ENCODE measurements around the gene SLC34A3. TPM values are rescaled to one million over a fixed set of nuclear protein-coding genes. Genes with fewer than 3 reads are reported as not detected.

Gene SLC34A3
- total RNA-seq, 1 donor from 2014 or later: not detected

Other genes with a start within 250 kb of the SLC34A3 start
- gene LCNL1, start 247.9 kb upstream of the SLC34A3 start, total RNA-seq: 1.4 and 2.2 TPM in 2 replicates
- gene PAXX, start 238.5 kb upstream of the SLC34A3 start, total RNA-seq: 36.9 and 65.2 TPM in 2 replicates
- gene CLIC3, start 234.3 kb upstream of the SLC34A3 start, total RNA-seq: 11.9 and 74.5 TPM in 2 replicates
- 14.5 and 18.3 TPM in 2 replicates for gene ABCA2, start 202.7 kb upstream of the SLC34A3 start, total RNA-seq
- not detected in 2 replicates for gene FUT7, start 198.8 kb upstream of the SLC34A3 start, total RNA-seq
- 54.4 and 67.6 TPM in 2 replicates for gene NPDC1, start 184.7 kb upstream of the SLC34A3 start, total RNA-seq
- gene ENTPD2, start 176.8 kb upstream of the SLC34A3 start, total RNA-seq: 0.09 and 0.12 TPM in 2 replicates
- gene SAPCD2, start 160.3 kb upstream of the SLC34A3 start, total RNA-seq: 0.34 and 0.70 TPM in 2 replicates
- 12.0 and 13.6 TPM in 2 replicates for gene UAP1L1, start 153.4 kb upstream of the SLC34A3 start, total RNA-seq
- 61.3 and 66.3 TPM in 2 replicates for gene MAN1B1, start 143.9 kb upstream of the SLC34A3 start, total RNA-seq
- gene DPP7, start 116.2 kb upstream of the SLC34A3 start, total RNA-seq: 106 and 123 TPM in 2 replicates
- not detected in 2 replicates for gene GRIN1, start 91.7 kb upstream of the SLC34A3 start, total RNA-seq
- gene LRRC26, start 60.9 kb upstream of the SLC34A3 start, total RNA-seq: not detected in 2 replicates
- gene TMEM210, start 58.8 kb upstream of the SLC34A3 start, total RNA-seq: not detected in 2 replicates
- 10.4 and 10.9 TPM in 2 replicates for gene ANAPC2, start 42.3 kb upstream of the SLC34A3 start, total RNA-seq
- gene SSNA1, start 42.2 kb upstream of the SLC34A3 start, total RNA-seq: 65.7 and 87.8 TPM in 2 replicates
- gene TPRN, start 30.2 kb upstream of the SLC34A3 start, total RNA-seq: 12.4 and 16.1 TPM in 2 replicates
- 30.5 and 33.1 TPM in 2 replicates for gene TMEM203, start 25.3 kb upstream of the SLC34A3 start, total RNA-seq
- gene NDOR1, start 25.2 kb upstream of the SLC34A3 start, total RNA-seq: 8.8 and 11.2 TPM in 2 replicates
- not detected in 2 replicates for gene RNF208, start 8.7 kb upstream of the SLC34A3 start, total RNA-seq
- gene CYSRT1, start 5.7 kb upstream of the SLC34A3 start, total RNA-seq: 0.17 TPM in 1 of 2 replicates, not detected in the other
- gene RNF224, start 3.4 kb upstream of the SLC34A3 start, total RNA-seq: not detected in 2 replicates
- 115 and 248 TPM in 2 replicates for gene TUBB4B, start 10.4 kb downstream of the SLC34A3 start, total RNA-seq
- not detected in 2 replicates for gene STPG3, start 20.4 kb downstream of the SLC34A3 start, total RNA-seq
- 33.8 and 44.2 TPM in 2 replicates for gene NELFB, start 24.4 kb downstream of the SLC34A3 start, total RNA-seq
- gene TOR4A, start 46.8 kb downstream of the SLC34A3 start, total RNA-seq: 4.6 and 15.5 TPM in 2 replicates
- gene NRARP, start 71.4 kb downstream of the SLC34A3 start, total RNA-seq: 0.35 and 3.4 TPM in 2 replicates
- gene EXD3, start 192.3 kb downstream of the SLC34A3 start, total RNA-seq: 4.9 and 17.6 TPM in 2 replicates
- 0.17 and 0.23 TPM in 2 replicates for gene NOXA1, start 192.5 kb downstream of the SLC34A3 start, total RNA-seq
- not detected in 2 replicates for gene ENTPD8, start 210.5 kb downstream of the SLC34A3 start, total RNA-seq
- gene NSMF, start 228.4 kb downstream of the SLC34A3 start, total RNA-seq: 60.7 and 64.3 TPM in 2 replicates

All from pericardium fibroblast (primary cell).